Measurements from ENCODE around the gene ZNF407.

DNA sequence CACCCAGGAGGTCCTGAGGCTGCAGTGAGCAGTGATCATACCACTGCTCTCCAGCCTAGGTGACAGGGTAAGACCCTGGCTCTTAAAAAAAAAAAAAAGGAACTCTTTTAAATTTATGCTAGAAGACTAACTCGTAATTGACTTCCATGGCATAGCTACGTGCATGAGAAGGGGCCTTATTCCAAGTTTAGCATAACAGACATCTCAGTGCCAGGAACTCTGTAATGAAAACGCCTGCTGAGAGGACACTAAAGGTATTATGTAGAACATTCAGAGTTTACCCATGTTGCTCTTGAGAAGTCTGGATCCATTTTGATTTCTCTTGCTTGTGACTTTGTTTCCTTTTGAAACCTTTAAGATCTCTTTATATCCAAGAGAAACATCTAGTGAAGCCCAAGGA, 276.0 kb downstream of the ZNF407 start:
- TF ChIP-seq, protein P1, sequence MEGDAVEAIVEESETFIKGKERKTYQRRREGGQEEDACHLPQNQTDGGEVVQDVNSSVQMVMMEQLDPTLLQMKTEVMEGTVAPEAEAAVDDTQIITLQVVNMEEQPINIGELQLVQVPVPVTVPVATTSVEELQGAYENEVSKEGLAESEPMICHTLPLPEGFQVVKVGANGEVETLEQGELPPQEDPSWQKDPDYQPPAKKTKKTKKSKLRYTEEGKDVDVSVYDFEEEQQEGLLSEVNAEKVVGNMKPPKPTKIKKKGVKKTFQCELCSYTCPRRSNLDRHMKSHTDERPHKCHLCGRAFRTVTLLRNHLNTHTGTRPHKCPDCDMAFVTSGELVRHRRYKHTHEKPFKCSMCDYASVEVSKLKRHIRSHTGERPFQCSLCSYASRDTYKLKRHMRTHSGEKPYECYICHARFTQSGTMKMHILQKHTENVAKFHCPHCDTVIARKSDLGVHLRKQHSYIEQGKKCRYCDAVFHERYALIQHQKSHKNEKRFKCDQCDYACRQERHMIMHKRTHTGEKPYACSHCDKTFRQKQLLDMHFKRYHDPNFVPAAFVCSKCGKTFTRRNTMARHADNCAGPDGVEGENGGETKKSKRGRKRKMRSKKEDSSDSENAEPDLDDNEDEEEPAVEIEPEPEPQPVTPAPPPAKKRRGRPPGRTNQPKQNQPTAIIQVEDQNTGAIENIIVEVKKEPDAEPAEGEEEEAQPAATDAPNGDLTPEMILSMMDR (IDR thresholded peaks at IDR 0.05) = no peak
- no peak for TF ChIP-seq POLR2A (IDR thresholded peaks at IDR 0.05)
